Stimulated activated CD8-positive, alpha-beta memory T cell treated with anti-CD3 and anti-CD28 coated beads, Interleukin-15, amount 100 ng/mL, for 1 hour (primary cell): ENCODE measurements around the gene SLCO1A2.

ENCODE experiments used
- DNase-seq: peaks from one replicate; pipeline ENCODE4 v3.0.0-alpha.2; 2020; ENCODE audit warnings: low read depth

Gene SLCO1A2

GRCh38 chr12:21330682-21331253, 3.9 kb downstream of the SLCO1A2 start:
- no peak for DNase-seq

GRCh38 chr12:21328578-21328977, 6.1 kb downstream of the SLCO1A2 start:
- DNase-seq = no peak

- no peak for DNase-seq
These were observed 10.2 kb downstream of the SLCO1A2 start for GRCh38 chr12:21324551-21324950.

- no peak for DNase-seq
These were observed 11.0 kb downstream of the SLCO1A2 start for GRCh38 chr12:21323736-21324135.

DNA sequence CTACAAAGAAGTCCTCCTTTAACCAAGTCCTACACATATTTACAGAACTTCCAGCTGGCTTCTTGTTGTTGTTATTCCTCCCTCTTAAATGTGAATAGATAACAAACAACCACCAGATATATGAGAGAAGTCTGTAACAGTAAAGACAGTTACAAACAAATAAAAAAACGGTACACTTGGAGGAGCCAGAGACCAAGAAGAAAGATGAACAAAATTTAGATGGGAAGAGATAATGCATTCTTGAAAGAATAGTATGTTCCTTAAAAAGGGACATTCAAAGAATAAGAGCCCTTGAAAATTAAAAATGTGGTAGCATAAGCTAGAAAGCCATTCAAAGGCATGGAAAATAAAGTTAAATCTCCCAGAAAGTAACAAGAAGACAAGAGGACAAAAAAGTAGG, 25.9 kb downstream of the SLCO1A2 start:
- DNase-seq = no peak

GRCh38 chr12:21305661-21306060, 29.1 kb downstream of the SLCO1A2 start:
- no peak for DNase-seq

DNA sequence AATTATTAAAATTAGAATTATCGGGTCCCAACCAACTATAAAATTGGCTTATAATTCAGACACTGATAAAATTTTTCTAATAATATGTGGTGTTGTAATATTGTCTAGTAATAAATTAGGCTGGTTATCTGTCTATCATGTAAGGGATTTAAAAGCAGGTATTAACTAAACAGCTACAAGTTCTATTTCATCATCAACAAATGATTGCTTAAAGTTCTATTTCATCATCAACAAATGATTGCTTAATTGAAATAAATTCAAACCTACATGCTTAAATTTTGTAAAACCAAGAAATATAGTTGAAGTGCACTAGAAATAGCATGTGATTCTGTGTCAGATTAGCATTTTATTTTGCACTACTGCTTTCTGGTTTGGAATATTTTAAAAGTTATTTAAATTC, 34.1 kb downstream of the SLCO1A2 start:
- no peak for DNase-seq

DNA sequence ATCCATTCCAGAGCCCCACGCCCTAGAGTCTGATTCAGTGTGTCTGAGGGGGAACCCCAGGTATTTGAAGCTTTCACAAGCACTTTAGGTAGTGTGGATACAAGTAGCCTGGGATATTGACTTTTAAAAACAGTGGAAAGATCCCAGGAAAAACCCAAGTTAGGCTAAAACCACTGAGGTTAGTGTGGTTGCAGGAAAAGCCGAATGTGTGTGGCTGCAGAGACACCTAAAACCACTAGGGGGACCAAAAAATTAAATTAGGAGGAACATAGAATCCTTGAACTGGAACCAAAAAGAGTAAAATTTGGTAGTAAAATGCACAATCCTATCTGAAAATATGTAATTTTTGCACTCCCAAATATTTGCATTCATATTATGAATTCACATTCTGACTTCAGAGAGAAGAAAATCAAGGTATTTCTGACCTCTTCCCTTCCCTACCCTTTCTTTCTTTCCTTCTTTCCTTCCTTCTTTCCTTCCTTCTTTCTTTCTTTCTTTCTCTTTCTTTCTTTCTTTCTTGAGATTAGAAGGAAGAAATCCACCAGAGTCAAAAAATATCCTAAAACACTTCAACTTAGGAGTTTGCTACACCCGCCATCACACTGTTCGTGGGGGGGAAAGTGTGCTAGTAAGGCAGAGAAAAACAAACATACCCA, 37.8 kb downstream of the SLCO1A2 start:
- DNase-seq = no peak

GRCh38 chr12:21296348-21296747, 38.4 kb downstream of the SLCO1A2 start:
- DNase-seq = no peak

DNA sequence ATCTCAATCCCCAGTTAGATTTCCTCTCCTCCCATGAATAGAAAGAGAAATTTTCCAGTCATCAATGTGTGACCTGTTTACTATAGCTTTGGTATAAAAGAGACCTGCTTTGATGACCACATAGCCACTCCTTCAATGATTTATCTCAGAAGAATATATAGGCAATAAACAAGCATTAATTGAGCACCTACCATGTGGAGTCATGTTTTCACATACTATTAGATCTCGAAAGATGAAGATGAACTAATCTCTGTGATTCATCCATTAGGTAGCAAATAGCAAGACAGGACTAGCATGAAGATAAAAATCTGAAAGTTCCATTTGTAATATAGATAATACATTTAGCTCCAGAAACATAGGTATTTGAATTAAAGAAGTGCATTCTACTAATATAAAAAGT, 40.5 kb downstream of the SLCO1A2 start:
- no peak for DNase-seq

DNA sequence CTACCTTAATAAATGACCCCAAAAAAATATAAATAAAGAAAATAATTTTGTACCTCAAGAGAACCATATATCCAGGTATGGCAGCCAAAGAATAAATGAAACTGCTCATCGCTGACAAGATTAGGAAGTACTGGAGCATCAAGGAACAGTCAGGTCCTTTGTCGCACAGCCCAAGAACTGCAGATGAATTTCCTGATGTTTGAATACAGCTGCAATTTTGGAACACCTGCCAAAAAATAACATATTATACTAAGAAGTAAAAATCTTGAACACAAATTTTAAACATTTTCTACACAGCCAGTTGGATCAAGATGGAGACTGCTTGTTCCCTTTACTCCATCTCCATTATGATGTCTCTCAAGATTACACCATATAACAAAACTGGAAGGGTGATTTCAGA, 42.6 kb downstream of the SLCO1A2 start:
- DNase-seq = no peak

GRCh38 chr12:21289698-21290097, 45.0 kb downstream of the SLCO1A2 start:
- DNase-seq = no peak

GRCh38 chr12:21276826-21277225, 57.9 kb downstream of the SLCO1A2 start:
- no peak for DNase-seq

DNA sequence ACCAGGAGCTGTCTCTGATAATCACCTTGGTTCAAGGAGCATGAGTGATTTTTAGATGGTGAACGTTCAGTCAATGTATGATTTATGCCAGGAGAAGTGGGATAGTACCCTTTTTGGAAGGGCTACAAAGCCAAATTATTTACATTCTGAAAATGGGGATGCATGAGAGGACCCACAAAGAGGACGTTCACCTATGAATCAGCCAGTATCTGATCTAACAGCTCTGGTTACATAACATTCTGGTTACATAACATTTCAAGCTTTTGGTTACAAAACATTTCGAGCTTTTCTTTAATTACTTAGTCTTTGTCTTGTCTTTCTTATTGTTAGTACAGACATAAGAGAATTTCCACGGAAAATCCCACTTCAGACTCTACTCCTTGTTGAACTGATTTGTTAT, 68.8 kb downstream of the SLCO1A2 start:
- no peak for DNase-seq

- no peak for DNase-seq
These were observed 70.5 kb downstream of the SLCO1A2 start for GRCh38 chr12:21264232-21264631.

- no peak for DNase-seq
These were observed 77.5 kb downstream of the SLCO1A2 start for GRCh38 chr12:21257172-21257571.

DNA sequence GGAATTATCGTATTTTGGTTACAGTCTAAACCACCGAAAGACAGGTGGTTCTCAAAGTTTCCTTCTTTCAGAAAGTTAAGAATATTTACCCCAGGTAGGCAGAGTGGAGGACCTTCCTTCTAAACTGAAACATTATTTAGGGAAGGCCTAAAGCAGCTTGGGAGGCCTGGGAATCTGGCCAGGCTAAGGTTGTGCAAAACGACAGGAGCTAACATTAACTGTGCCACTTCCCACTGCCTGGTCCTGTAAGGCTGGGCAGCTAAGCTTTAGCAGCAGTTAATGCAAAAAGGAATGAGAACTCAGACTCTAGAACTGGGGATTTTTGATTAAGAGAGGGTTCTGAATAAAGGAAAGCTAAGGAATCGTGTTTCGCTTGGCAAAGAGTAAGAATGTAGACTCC, 82.6 kb downstream of the SLCO1A2 start:
- no peak for DNase-seq

- DNase-seq = no peak
These were observed 86.0 kb downstream of the SLCO1A2 start for GRCh38 chr12:21248679-21249078.

GRCh38 chr12:21239866-21240265, 94.9 kb downstream of the SLCO1A2 start:
- no peak for DNase-seq

GRCh38 chr12:21234395-21234794, 100.3 kb downstream of the SLCO1A2 start:
- no peak for DNase-seq

DNA sequence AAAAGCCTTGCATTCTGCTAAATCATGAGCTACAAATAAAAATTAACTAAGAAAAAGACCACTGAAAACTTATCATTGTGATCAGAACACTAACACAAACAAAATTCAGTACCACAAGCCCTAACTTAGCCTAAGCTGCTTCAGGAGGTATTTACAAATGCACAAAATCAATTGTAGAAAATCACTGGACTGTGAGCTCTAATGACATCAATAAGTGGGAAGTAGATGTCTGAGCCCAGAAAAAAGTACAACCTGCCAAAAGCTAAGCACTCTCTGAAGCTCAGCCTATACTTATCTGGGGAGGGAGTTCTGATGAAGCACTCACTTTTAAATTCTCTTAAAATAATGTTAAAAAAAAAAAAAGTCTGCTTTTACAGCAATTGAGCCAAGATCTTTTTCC, 110.8 kb downstream of the SLCO1A2 start:
- no peak for DNase-seq

DNA sequence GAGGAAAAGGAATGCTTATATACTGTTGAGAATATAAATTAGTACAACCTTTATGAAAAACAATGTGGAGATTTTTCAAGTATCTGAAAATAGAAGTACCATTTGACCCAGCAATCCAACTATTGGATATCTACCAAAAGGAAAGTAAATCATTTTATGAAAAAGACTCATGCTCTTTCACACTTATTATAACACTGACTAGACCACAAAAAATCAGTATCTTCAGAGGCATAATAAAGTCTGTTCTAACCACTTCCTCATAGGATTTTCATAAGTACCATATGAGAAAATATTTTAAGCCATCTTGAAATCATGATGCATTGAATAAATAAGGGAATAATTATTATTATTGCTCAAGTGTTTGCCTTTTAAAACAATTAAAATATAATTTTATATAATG, 112.9 kb downstream of the SLCO1A2 start:
- no peak for DNase-seq

- DNase-seq = no peak
These were observed 113.6 kb downstream of the SLCO1A2 start for GRCh38 chr12:21221072-21221471.

GRCh38 chr12:21220266-21220665, 114.5 kb downstream of the SLCO1A2 start:
- no peak for DNase-seq
